ENCODE data around the gene FOXS1.
"Not testable (repeated sequence)": the region's sequence is repeated elsewhere in the genome, so short reads cannot be mapped to it uniquely, and the experiment has no call there.

FOXS1 gene

DNA sequence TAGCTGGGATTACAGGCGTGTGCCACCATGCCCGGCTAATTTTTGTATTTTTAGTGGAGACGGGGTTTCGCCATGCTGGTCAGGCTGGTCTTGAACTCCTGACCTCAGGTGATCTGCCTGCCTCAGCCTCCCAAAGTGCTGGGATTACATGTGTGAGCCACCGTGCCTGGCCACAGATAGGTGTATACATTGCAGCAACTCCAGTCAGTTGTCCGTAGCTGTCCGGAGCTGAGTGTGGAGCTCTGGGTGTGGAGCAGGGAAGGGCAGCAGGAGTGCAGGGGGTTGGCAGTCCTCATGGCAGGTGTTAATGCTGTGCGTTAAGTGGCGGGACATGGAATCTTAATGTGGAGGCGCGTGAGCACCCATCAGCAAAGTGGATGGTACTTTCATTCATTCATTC lies 17.4 kb downstream of the FOXS1 start:
- not testable (repeated sequence) for H3K9me3 ChIP-seq (ENCODE audit: control insufficient read depth, insufficient read depth, low read length); H3K4me1 ChIP-seq (ENCODE audit: control insufficient read depth, insufficient read depth, low read length); H3K4me3 ChIP-seq (ENCODE audit: low read depth, low read length); H3K9ac ChIP-seq (ENCODE audit: low read depth, low read length); H3K36me3 ChIP-seq (ENCODE audit: control insufficient read depth, insufficient read depth, low read length); H3K27ac ChIP-seq (ENCODE audit: low read depth, low read length); H3K27me3 ChIP-seq (ENCODE audit: control insufficient read depth, insufficient read depth, low read length)

- Histone ChIP-seq H3K4me1 (ENCODE audit: control insufficient read depth, insufficient read depth, low read length) (peaks cover 4% of the 10 kb centered on the region), H3K9ac (ENCODE audit: low read depth, low read length) (no peak overlapping the region), H3K27ac (ENCODE audit: low read depth, low read length) (no peak overlapping the region), H3K9me3 (ENCODE audit: control insufficient read depth, insufficient read depth, low read length) (no peaks in the 10 kb centered on the region), H3K27me3 (ENCODE audit: control insufficient read depth, insufficient read depth, low read length) (no peaks in the 10 kb centered on the region), H3K36me3 (ENCODE audit: control insufficient read depth, insufficient read depth, low read length) (no peaks in the 10 kb centered on the region), H3K4me3 (ENCODE audit: low read depth, low read length) (no peak overlapping the region)
These were observed 18.3 kb downstream of the FOXS1 start for GRCh38 chr20:31827059-31827458.

DNA sequence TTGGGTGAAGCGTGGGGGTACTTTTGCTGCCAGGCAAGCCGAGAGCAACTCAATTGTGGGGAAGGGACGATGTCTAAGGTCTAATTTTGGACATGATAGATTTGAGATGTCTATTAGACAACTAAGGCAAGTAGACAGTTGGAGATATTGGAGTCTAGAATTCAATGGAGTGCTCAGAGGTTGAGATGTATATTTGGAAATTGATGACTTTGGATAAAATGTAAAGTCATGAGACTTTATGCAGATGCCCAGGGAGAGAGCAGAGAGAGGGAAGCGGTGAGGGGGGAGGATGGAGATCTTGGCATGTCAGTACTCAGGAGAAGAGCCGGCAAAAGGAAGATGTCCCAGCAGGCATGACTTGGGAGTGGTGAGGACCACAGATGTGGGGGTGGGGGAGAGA lies 19.3 kb downstream of the FOXS1 start:
- Histone ChIP-seq H3K27ac (ENCODE audit: low read depth, low read length) (no peak overlapping the region), H3K4me1 (ENCODE audit: control insufficient read depth, insufficient read depth, low read length) (peaks cover 4% of the 10 kb centered on the region), H3K4me3 (ENCODE audit: low read depth, low read length) (no peak overlapping the region), H3K36me3 (ENCODE audit: control insufficient read depth, insufficient read depth, low read length) (no peaks in the 10 kb centered on the region), H3K27me3 (ENCODE audit: control insufficient read depth, insufficient read depth, low read length) (no peaks in the 10 kb centered on the region), H3K9me3 (ENCODE audit: control insufficient read depth, insufficient read depth, low read length) (no peaks in the 10 kb centered on the region), H3K9ac (ENCODE audit: low read depth, low read length) (no peak overlapping the region)

DNA sequence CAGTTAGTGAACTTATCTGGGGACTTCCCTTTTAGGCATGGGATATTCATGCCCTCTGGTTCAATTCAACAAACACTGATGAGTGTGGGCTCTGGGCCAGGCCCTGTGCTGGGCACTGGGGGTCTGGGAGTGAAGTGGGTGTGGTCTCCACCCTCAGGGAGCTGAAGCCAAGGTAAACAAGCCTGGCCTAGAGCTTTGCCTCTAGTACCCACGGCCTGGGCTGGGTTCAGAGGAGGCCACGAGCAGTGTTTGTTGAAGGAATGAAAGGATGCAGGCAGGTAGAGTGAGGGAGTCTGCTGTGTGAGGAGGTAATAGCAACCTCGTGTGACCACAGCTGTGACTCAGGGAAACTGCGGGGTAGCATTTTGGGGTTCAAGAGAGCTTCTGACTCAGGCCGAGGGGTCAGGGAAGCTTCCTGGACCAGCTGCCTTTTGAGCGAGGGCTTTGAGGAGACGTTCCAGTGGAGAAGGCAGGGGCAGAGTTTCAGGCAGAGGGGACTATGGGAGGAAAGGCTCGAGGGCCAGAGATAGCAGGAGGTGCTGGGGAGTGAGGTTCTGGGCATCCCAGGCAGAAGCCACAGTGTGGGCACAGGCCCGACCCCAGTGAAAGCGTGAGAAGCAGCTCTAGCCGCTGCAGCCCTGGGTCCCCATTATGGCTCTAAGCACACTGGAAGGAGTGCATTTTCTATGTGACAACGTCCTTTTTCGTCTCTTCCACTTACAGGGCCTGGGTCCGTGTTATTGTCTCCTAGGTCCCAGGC lies 20.7 kb downstream of the FOXS1 start:
- H3K4me3 ChIP-seq (ENCODE audit: low read depth, low read length): no peak overlapping the region
- H3K9ac ChIP-seq (ENCODE audit: low read depth, low read length): no peak overlapping the region
- no peaks in the 10 kb centered on the region for H3K9me3 ChIP-seq (ENCODE audit: control insufficient read depth, insufficient read depth, low read length)
- peaks cover 4% of the 10 kb centered on the region for H3K4me1 ChIP-seq (ENCODE audit: control insufficient read depth, insufficient read depth, low read length)
- H3K27ac ChIP-seq (ENCODE audit: low read depth, low read length): no peak overlapping the region
- H3K27me3 ChIP-seq (ENCODE audit: control insufficient read depth, insufficient read depth, low read length): no peaks in the 10 kb centered on the region
- H3K36me3 ChIP-seq (ENCODE audit: control insufficient read depth, insufficient read depth, low read length): no peaks in the 10 kb centered on the region

DNA sequence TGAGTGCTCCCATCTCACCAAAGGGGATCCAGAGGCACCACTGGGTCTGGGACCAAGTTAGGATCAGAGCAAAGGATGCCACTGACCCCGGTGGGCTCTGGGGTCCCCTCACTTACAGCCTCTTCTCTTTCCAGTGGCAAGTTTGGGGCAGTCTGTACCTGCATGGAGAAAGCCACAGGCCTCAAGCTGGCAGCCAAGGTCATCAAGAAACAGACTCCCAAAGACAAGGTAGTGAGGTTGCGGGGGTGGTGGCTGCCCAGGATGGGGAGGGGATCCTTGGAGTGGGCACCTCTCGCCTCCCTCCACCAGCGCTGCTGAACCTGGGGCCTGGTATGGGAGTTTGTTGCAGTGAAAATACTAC lies 21.3 kb downstream of the FOXS1 start:
- Histone ChIP-seq H3K27ac (ENCODE audit: low read depth, low read length) (no peak overlapping the region), H3K9ac (ENCODE audit: low read depth, low read length) (no peak overlapping the region), H3K4me3 (ENCODE audit: low read depth, low read length) (no peak overlapping the region), H3K4me1 (ENCODE audit: control insufficient read depth, insufficient read depth, low read length) (peaks cover 4% of the 10 kb centered on the region), H3K9me3 (ENCODE audit: control insufficient read depth, insufficient read depth, low read length) (no peaks in the 10 kb centered on the region), H3K36me3 (ENCODE audit: control insufficient read depth, insufficient read depth, low read length) (no peaks in the 10 kb centered on the region), H3K27me3 (ENCODE audit: control insufficient read depth, insufficient read depth, low read length) (no peaks in the 10 kb centered on the region)

GRCh38 chr20:31823360-31824124 lies 21.9 kb downstream of the FOXS1 start:
- Histone ChIP-seq H3K36me3 (ENCODE audit: control insufficient read depth, insufficient read depth, low read length) (no peaks in the 10 kb centered on the region), H3K27ac (ENCODE audit: low read depth, low read length) (no peak overlapping the region)

GRCh38 chr20:31822421-31823330 lies 22.7 kb downstream of the FOXS1 start:
- Histone ChIP-seq H3K9ac (ENCODE audit: low read depth, low read length) (no peak overlapping the region), H3K36me3 (ENCODE audit: control insufficient read depth, insufficient read depth, low read length) (no peaks in the 10 kb centered on the region), H3K27ac (ENCODE audit: low read depth, low read length) (no peak overlapping the region), H3K4me3 (ENCODE audit: low read depth, low read length) (no peak overlapping the region), H3K4me1 (ENCODE audit: control insufficient read depth, insufficient read depth, low read length) (peaks cover 4% of the 10 kb centered on the region), H3K9me3 (ENCODE audit: control insufficient read depth, insufficient read depth, low read length) (no peaks in the 10 kb centered on the region), H3K27me3 (ENCODE audit: control insufficient read depth, insufficient read depth, low read length) (no peaks in the 10 kb centered on the region)

More at GRCh38 chr20:31823360-31824124, 21.9 kb downstream of the FOXS1 start:
- H3K9ac ChIP-seq (ENCODE audit: low read depth, low read length): no peak overlapping the region
- peaks cover 4% of the 10 kb centered on the region for H3K4me1 ChIP-seq (ENCODE audit: control insufficient read depth, insufficient read depth, low read length)
- no peak overlapping the region for H3K4me3 ChIP-seq (ENCODE audit: low read depth, low read length)
- H3K27me3 ChIP-seq (ENCODE audit: control insufficient read depth, insufficient read depth, low read length): no peaks in the 10 kb centered on the region
- H3K9me3 ChIP-seq (ENCODE audit: control insufficient read depth, insufficient read depth, low read length): no peaks in the 10 kb centered on the region

DNA sequence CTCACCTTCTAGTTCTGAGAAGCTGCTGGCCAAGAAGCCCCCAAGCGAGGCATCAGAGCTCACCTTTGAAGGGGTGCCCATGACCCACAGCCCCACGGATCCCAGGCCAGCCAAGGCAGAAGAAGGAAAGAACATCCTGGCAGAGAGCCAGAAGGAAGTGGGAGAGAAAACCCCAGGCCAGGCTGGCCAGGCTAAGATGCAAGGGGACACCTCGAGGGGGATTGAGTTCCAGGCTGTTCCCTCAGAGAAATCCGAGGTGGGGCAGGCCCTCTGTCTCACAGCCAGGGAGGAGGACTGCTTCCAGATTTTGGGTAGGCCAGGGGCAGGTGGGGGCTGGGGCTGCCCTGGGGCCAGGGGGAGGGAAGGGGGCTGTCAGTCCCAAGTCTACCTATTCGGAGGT lies 24.0 kb downstream of the FOXS1 start:
- Histone ChIP-seq H3K27me3 (ENCODE audit: control insufficient read depth, insufficient read depth, low read length) (no peaks in the 10 kb centered on the region), H3K4me1 (ENCODE audit: control insufficient read depth, insufficient read depth, low read length) (peaks cover 4% of the 10 kb centered on the region), H3K27ac (ENCODE audit: low read depth, low read length) (no peak overlapping the region), H3K9ac (ENCODE audit: low read depth, low read length) (no peak overlapping the region), H3K9me3 (ENCODE audit: control insufficient read depth, insufficient read depth, low read length) (no peaks in the 10 kb centered on the region), H3K36me3 (ENCODE audit: control insufficient read depth, insufficient read depth, low read length) (no peaks in the 10 kb centered on the region), H3K4me3 (ENCODE audit: low read depth, low read length) (no peak overlapping the region)

DNA sequence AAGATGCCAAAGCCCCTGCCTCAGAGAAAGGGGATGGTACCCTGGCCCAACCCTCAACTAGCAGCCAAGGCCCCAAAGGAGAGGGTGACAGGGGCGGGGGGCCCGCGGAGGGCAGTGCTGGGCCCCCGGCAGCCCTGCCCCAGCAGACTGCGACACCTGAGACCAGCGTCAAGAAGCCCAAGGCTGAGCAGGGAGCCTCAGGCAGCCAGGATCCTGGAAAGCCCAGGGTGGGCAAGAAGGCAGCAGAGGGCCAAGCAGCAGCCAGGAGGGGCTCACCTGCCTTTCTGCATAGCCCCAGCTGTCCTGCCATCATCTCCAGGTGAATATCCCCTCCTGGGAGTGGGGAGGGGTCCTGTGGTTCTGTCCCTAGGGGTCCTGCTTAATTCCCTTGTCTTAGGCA lies 25.2 kb downstream of the FOXS1 start:
- Histone ChIP-seq H3K36me3 (ENCODE audit: control insufficient read depth, insufficient read depth, low read length) (no peaks in the 10 kb centered on the region), H3K9ac (ENCODE audit: low read depth, low read length) (no peak overlapping the region), H3K4me3 (ENCODE audit: low read depth, low read length) (no peak overlapping the region), H3K27me3 (ENCODE audit: control insufficient read depth, insufficient read depth, low read length) (no peaks in the 10 kb centered on the region), H3K4me1 (ENCODE audit: control insufficient read depth, insufficient read depth, low read length) (peaks cover 11% of the 10 kb centered on the region), H3K9me3 (ENCODE audit: control insufficient read depth, insufficient read depth, low read length) (no peaks in the 10 kb centered on the region), H3K27ac (ENCODE audit: low read depth, low read length) (no peak overlapping the region)

DNA sequence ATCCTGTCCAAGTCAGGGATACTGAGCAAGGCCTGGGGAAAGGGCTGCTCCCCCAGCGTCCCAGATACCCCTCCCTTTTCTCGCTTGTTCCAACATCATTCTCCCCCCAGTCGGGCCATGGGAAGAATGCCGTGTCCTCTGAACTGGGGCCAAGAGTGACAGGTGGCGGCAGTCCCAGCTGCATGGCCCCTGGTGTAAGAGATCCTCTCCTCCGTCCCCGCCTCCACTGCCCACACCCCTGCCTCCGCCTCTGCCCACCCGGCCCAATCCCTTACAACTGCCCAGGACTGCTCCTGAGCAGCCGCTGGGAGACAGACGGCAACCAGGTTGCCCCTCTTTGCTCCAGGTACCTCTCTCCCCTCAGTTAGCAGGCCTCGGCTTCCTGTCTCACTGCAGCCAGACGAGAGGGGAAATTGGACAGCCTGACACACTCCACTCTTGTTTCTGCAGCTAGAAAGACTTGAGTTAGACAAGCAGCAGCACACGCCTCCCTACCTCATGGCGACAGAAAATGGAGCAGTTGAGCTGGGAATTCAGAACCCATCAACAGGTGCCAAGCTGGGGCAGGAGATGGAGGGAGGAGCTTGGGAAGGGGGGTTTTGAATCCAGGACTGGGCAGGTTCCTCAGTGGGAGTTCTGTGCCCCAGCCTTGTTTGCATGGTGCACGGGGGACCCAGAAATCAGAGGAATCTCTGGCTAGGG lies 26.2 kb downstream of the FOXS1 start, which contains the start of gene MYLK2:
TSS of gene MYLK2 (plus strand) at position 274 of the 702 bp plus-strand sequence. CDS start at position 499, 225 bp downstream.
- Histone ChIP-seq H3K27ac (ENCODE audit: low read depth, low read length) (no peak within 1 kb of the TSS), H3K4me3 (ENCODE audit: low read depth, low read length) (no peak within 1 kb of the TSS), H3K4me1 (ENCODE audit: control insufficient read depth, insufficient read depth, low read length) (peaks cover 14% of the 10 kb centered on the region), H3K27me3 (ENCODE audit: control insufficient read depth, insufficient read depth, low read length) (no peaks in the 10 kb centered on the region), H3K36me3 (ENCODE audit: control insufficient read depth, insufficient read depth, low read length) (no peaks in the 10 kb centered on the region), H3K9ac (ENCODE audit: low read depth, low read length) (no peak within 1 kb of the TSS), H3K9me3 (ENCODE audit: control insufficient read depth, insufficient read depth, low read length) (no peaks in the 10 kb centered on the region)

All from HUES48 (cell line).